Suprapubic skin (tissue), 4 donors: ENCODE results near the gene TSHZ2. TPM values are rescaled to one million over a fixed set of nuclear protein-coding genes. Genes with fewer than 3 reads are reported as not detected.

Experiments
- DNase-seq, 2 donors: peaks; one replicate each; pipeline ENCODE4 v3.0.0-alpha.2; 2019; ENCODE audit warnings: low spot score in 2 of 2
- H3K27ac ChIP-seq: fragments of 200-600 bp; sonication (generic); one replicate; pipeline ENCODE4 v1.5.1; 2019
- H3K27me3 ChIP-seq: fragments of 200-600 bp; sonication (generic); one replicate; pipeline ENCODE4 v1.5.1; 2019
- H3K36me3 ChIP-seq: fragments of 200-600 bp; sonication (generic); one replicate; pipeline ENCODE4 v1.5.1; 2019
- H3K4me1 ChIP-seq: fragments of 200-600 bp; sonication (generic); one replicate; pipeline ENCODE4 v1.5.1; 2019
- H3K4me3 ChIP-seq: fragments of 200-600 bp; sonication (generic); one replicate; pipeline ENCODE4 v1.5.1; 2019; ENCODE audit warnings: mild to moderate bottlenecking
- H3K9me3 ChIP-seq: fragments of 200-600 bp; sonication (generic); one replicate; pipeline ENCODE4 v1.5.1; 2019
- EP300 ChIP-seq: sonication (generic); formaldehyde crosslinking; IDR thresholded peaks from one replicate; pipeline ENCODE4 v1.6.1; 2017; ENCODE audit warnings: antibody characterized with exemption
- POLR2A ChIP-seq, 2 donors: fragments of 450-650 bp; IDR thresholded peaks; one replicate each; pipeline ENCODE4 v1.6.1; 2017; ENCODE audit warnings: antibody characterized with exemption in 2 of 2, mild to moderate bottlenecking in 2 of 2, moderate library complexity in 2 of 2
- POLR2AphosphoS5 ChIP-seq, 3 donors: sonication (generic); formaldehyde crosslinking; IDR thresholded peaks; one replicate each; pipeline ENCODE4 v1.6.1; 2017; ENCODE audit warnings: antibody characterized with exemption in 3 of 3
- WGBS: methylation state at CpG from one replicate; pipeline ENCODE4 v1.1.5; 2018; 5-methylcytosine and 5-hydroxymethylcytosine counted together
- total RNA-seq, 4 donors: library from RNA; depleted of rRNA; stranded (reverse); fragments of >200 nt; gene quantifications; one replicate each; pipeline ENCODE4 v1.1.0, GENCODE V29; 2016
- TF ChIP-seq, protein P1 (sequence below), 2 donors: fragments of 200-600 bp in 1 of 2; fragments of 450-650 bp in 1 of 2; sonication (generic) in 1 of 2; IDR thresholded peaks; one replicate each; pipeline ENCODE4 v1.5.1; 2016 to 2019; ENCODE audit warnings: antibody characterized with exemption in 2 of 2, mild to moderate bottlenecking in 1 of 2, moderate library complexity in 1 of 2

TSHZ2 gene
- total RNA-seq, 4 donors from 2014 or later = 10.2 to 24.7 (median 19.2) TPM

DNA sequence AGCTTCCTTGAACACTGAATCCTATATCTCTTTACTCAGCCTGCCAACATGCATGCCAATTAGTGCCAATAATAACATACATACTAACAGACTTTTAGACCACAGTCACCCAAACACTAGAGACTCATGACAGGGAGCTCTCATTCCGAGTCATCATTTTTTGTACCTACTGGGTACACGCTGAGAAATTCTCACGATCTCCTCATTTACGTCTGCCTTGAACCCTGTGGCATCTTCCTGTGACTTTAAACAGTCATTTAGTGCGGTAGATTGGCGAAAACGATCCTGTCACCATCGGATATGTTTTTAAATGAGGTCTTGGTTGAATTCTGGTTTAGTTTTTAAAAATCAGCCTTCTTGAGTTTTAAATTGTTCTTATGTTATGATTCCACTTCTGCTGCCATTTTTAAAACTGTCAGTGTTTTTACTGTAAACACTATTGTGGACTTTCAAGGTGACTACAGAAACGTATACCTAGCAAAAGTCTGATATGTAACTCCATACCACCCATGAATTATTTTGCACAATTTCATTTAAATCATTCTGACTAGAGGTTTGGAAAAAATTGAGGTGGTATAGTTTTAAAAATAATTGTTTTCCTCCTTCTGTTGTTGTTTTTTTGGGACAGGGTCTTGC is 275.4 kb downstream of the TSHZ2 start:
- Histone ChIP-seq H3K4me1 (no peaks in the 10 kb centered on the region), H3K4me3 (no peak overlapping the region), H3K27me3 (no peaks in the 10 kb centered on the region), H3K9me3 (no peaks in the 10 kb centered on the region), H3K36me3 (no peaks in the 10 kb centered on the region), H3K27ac (no peak overlapping the region)
- no peak for DNase-seq
- 90% methylated on average over 9 of the region's 9 CpGs for WGBS
- TF ChIP-seq EP300 (no peak), POLR2A (IDR thresholded peaks at IDR 0.05) (no peak), POLR2AphosphoS5 (IDR thresholded peaks at IDR 0.05) (no peak)
- TF ChIP-seq, protein P1, sequence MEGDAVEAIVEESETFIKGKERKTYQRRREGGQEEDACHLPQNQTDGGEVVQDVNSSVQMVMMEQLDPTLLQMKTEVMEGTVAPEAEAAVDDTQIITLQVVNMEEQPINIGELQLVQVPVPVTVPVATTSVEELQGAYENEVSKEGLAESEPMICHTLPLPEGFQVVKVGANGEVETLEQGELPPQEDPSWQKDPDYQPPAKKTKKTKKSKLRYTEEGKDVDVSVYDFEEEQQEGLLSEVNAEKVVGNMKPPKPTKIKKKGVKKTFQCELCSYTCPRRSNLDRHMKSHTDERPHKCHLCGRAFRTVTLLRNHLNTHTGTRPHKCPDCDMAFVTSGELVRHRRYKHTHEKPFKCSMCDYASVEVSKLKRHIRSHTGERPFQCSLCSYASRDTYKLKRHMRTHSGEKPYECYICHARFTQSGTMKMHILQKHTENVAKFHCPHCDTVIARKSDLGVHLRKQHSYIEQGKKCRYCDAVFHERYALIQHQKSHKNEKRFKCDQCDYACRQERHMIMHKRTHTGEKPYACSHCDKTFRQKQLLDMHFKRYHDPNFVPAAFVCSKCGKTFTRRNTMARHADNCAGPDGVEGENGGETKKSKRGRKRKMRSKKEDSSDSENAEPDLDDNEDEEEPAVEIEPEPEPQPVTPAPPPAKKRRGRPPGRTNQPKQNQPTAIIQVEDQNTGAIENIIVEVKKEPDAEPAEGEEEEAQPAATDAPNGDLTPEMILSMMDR (IDR thresholded peaks at IDR 0.05) = no peak

DNA sequence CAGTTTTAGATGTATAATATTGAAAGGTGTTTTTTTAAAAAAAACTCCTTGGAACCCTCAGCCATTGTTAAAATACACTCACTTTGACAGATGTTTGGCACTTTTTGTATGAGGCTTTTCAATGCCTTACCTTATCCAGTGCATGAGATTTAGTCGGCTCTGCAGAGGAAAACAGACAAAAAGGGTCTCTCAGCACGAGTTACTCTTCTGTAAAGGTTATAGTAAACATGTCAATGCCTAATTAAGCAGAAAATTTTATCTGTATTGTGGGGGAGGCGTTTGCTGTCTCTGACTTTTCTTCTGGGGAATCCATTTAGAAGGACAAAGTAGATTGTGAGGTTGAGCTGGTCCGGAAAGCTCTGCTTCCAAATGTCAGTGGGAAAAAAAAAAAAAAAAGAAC is 278.3 kb downstream of the TSHZ2 start:
- Histone ChIP-seq H3K4me1 (no peaks in the 10 kb centered on the region), H3K36me3 (peaks cover 9% of the 10 kb centered on the region), H3K4me3 (no peak overlapping the region), H3K27ac (no peak overlapping the region), H3K27me3 (no peaks in the 10 kb centered on the region), H3K9me3 (no peaks in the 10 kb centered on the region)
- TF ChIP-seq POLR2A (IDR thresholded peaks at IDR 0.05) (no peak), EP300 (no peak)
- TF ChIP-seq, protein P1 (IDR thresholded peaks at IDR 0.05) = no peak
- no peak for DNase-seq
- 86% methylated on average over 4 of the region's 4 CpGs for WGBS

DNA sequence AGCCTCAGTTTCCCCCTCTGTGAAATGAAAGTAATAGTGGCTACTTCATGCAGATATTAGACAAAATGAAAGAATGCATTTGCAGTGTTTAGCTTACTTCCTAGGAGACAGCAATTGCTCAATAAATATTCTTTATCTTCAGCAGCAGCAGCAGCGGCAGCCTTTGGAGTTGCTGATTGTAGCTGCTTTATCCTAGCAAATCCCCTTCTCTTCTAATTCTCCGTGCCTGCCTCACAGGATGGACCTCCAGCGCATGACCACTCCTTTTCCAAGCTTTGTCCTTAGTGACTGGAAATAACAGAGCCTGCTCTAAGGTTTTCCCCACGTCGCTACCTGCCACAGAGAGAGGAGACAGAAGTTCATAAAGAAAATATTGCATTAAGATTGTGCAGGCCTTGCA is 279.8 kb downstream of the TSHZ2 start:
- no peaks in the 10 kb centered on the region for H3K4me1 ChIP-seq
- 90% methylated on average over 5 of the region's 5 CpGs for WGBS
- H3K4me3 ChIP-seq = no peak overlapping the region
- TF ChIP-seq POLR2AphosphoS5 (IDR thresholded peaks at IDR 0.05) (no peak), EP300 (no peak), POLR2A (IDR thresholded peaks at IDR 0.05) (no peak)
- TF ChIP-seq, protein P1 (IDR thresholded peaks at IDR 0.05) = no peak
- peaks cover 9% of the 10 kb centered on the region for H3K36me3 ChIP-seq
- no peak overlapping the region for H3K27ac ChIP-seq
- no peak for DNase-seq
- H3K27me3 ChIP-seq = no peaks in the 10 kb centered on the region
- no peaks in the 10 kb centered on the region for H3K9me3 ChIP-seq

DNA sequence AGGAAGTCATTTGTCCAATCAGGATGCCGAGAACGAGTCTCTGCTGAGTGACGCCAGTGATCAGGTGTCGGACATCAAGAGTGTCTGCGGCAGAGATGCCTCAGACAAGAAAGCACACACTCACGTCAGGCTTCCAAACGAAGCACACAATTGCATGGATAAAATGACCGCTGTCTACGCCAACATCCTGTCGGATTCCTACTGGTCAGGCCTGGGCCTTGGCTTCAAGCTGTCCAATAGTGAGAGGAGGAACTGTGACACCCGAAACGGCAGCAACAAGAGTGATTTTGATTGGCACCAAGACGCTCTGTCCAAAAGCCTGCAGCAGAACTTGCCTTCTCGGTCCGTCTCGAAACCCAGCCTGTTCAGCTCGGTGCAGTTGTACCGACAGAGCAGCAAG is 281.5 kb downstream of the TSHZ2 start:
- WGBS = 94% methylated on average over 18 of the region's 18 CpGs
- H3K4me1 ChIP-seq = no peaks in the 10 kb centered on the region
- no peaks in the 10 kb centered on the region for H3K9me3 ChIP-seq
- H3K27ac ChIP-seq = no peak overlapping the region
- peaks cover 9% of the 10 kb centered on the region for H3K36me3 ChIP-seq
- H3K27me3 ChIP-seq = no peaks in the 10 kb centered on the region
- TF ChIP-seq POLR2AphosphoS5 (IDR thresholded peaks at IDR 0.05) (no peak), POLR2A (IDR thresholded peaks at IDR 0.05) (no peak), EP300 (no peak)
- TF ChIP-seq, protein P1 (IDR thresholded peaks at IDR 0.05) = no peak
- DNase-seq = no peak
- H3K4me3 ChIP-seq = no peak overlapping the region

DNA sequence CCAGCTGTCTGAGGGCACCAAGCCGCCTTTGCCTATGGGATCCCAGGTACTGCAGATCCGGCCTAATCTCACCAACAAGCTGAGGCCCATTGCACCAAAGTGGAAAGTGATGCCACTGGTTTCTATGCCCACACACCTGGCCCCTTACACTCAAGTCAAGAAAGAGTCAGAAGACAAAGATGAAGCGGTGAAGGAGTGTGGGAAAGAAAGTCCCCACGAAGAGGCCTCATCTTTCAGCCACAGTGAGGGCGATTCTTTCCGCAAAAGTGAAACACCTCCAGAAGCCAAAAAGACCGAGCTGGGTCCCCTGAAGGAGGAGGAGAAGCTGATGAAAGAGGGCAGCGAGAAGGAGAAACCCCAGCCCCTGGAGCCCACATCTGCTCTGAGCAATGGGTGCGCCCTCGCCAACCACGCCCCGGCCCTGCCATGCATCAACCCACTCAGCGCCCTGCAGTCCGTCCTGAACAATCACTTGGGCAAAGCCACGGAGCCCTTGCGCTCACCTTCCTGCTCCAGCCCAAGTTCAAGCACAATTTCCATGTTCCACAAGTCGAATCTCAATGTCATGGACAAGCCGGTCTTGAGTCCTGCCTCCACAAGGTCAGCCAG is 283.0 kb downstream of the TSHZ2 start:
- no peaks in the 10 kb centered on the region for H3K4me1 ChIP-seq
- H3K4me3 ChIP-seq = no peak overlapping the region
- H3K27me3 ChIP-seq = no peaks in the 10 kb centered on the region
- no peak overlapping the region for H3K27ac ChIP-seq
- no peak for DNase-seq
- no peaks in the 10 kb centered on the region for H3K9me3 ChIP-seq
- no peak for TF ChIP-seq POLR2AphosphoS5 (IDR thresholded peaks at IDR 0.05)
- TF ChIP-seq, protein P1 (IDR thresholded peaks at IDR 0.05) = no peak
- TF ChIP-seq POLR2A (IDR thresholded peaks at IDR 0.05) = no peak
- TF ChIP-seq EP300 = no peak
- WGBS = 94% methylated on average over 18 of the region's 18 CpGs
- peaks cover 9% of the 10 kb centered on the region for H3K36me3 ChIP-seq
